GM18867 (cell line): ENCODE measurements around the gene HIP1R.
"Not testable (repeated sequence)": the region's sequence is repeated elsewhere in the genome, so short reads cannot be mapped to it uniquely, and the experiment has no call there.

ENCODE experiments used
- ATAC-seq: cut with Tn5 transposase; IDR thresholded peaks from one replicate; pipeline ENCODE4 v1.9.1; 2021; ENCODE audit warnings: mild to moderate bottlenecking, moderate library complexity; ENCODE audit not compliant: unreplicated experiment

Gene HIP1R, protein sequence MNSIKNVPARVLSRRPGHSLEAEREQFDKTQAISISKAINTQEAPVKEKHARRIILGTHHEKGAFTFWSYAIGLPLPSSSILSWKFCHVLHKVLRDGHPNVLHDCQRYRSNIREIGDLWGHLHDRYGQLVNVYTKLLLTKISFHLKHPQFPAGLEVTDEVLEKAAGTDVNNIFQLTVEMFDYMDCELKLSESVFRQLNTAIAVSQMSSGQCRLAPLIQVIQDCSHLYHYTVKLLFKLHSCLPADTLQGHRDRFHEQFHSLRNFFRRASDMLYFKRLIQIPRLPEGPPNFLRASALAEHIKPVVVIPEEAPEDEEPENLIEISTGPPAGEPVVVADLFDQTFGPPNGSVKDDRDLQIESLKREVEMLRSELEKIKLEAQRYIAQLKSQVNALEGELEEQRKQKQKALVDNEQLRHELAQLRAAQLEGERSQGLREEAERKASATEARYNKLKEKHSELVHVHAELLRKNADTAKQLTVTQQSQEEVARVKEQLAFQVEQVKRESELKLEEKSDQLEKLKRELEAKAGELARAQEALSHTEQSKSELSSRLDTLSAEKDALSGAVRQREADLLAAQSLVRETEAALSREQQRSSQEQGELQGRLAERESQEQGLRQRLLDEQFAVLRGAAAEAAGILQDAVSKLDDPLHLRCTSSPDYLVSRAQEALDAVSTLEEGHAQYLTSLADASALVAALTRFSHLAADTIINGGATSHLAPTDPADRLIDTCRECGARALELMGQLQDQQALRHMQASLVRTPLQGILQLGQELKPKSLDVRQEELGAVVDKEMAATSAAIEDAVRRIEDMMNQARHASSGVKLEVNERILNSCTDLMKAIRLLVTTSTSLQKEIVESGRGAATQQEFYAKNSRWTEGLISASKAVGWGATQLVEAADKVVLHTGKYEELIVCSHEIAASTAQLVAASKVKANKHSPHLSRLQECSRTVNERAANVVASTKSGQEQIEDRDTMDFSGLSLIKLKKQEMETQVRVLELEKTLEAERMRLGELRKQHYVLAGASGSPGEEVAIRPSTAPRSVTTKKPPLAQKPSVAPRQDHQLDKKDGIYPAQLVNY

DNA sequence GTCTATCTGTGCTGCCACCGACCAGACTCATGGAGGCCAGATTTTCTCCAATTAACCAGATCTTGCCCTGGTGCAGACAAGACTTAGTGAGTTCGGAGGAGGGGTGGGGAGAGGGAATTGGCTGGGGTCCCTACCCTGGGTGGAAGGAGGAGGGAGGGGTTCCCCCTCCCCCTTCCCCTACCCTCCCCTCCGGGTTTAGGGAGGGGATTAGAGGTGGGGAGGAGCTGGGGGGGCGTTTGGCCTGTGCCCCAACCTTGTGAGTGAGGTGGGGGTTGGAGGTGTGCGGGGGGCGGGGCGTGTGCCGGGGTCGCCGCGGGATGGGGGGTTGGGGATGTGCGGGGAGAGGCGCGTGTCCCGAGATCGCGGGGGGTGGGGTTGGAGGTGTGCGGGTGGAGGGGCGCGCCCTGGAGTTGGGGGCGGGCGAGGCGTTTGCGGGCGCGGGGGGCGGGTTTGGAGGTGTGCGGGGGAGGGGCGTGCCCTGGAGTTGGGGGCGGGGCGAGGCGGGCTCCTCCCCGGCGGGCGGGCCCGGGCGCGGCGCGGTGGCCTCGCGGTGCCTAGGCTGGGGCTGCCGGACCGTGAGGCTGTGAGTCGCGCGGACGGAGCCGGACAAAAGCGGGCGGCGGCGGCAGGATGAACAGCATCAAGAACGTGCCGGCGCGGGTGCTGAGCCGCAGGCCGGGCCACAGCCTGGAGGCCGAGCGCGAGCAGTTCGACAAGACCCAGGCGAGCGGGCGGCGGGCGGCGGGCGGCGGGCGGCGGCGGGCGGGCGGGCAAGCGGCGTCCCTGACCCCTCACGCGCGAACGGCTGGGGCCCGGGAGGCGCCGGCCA, at the start of gene HIP1R:
HIP1R (plus strand) TSS at position 537 of the 829 bp plus-strand sequence; CDS start at position 631, 94 bp downstream.
- peak; percentile 51 for ATAC-seq

DNA sequence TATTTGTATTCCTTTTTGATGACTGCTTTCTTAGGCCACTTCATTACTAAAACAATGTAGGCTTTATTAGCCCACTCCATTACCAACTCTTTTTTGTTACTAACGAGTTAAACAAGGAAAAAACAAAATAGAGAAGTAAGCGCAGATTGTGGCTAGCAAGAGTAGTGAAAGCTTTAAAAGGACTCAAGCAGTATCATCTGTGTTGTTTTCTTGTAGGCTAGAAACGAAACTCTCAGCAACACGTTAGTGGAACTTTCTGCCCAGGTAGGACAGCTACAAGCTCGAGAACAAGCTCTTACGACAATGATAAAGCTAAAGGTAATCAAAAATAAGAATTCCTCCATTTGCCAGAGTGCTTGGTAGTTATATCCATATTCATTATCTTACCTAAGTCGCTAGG, 49.8 kb upstream of the HIP1R start:
- no peak for ATAC-seq

DNA sequence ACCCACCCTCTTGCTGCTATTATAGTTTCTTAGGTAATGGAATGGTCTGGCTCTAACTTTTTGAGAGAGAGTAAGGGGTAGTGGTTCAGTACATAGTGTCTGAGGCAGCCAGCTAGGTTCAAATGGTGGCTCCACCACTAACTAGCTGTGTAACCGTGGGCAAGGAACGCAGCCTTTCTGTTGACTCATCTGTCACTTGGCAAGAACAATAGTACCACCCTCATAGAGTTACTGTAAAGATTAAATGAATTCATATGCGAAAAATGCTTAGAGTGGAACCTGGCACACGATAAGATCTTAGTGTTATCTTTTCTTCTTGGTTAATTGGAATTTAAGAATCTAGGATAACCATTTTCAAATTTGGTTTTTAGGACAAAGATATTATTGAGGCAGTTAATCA, 46.9 kb upstream of the HIP1R start:
- no peak for ATAC-seq

DNA sequence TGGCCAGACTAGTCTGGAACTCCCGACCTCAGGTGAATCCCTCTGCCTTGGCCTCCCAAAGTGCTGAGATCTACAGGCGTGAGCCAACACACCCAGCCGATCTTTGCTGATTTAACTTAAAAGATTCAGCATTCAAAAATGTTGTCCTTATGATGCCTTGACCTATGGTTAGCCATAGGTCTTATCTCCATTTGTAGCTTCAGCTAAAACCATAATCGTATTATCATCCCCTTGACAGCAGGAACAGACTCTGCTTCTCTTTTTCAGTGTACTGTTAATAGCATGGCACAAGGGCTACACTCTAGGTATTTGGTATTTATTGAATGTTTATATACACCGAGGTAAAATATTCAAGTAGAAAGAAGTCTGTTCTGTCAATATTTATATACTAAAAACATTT, 45.6 kb upstream of the HIP1R start:
- no peak for ATAC-seq

DNA sequence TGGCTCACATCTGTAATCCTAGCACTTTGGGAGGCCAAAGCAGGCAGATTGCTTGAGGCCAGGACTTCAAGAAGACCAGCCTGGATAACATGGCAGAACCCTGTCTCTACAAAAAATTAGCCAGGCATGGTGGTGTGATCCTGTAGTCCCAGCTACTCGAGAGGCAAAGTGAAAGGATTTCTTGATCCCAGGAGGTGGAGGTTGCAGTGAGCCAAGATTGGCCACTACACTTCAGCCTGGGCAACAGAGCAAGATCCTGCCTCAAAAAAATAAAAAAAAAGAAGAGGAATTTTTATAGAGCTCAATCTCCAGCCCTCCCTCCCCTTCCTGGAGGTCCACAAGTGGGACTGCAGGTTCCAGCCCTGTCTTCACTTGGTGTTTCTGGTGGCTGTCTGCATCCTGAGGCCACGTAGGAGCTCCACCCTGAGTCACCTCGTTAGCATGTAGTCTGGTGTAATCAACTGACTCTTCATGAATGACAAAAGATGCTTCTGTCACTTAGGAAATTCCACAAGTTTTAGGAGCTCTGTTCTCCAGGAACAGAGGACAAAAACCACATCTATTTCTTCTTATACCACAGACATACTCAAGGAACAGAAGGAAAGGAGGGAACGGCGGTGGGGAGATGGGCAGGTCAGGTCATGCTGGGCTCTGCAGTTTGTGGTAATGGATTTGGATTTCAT, 44.7 kb upstream of the HIP1R start:
- no peak for ATAC-seq

DNA sequence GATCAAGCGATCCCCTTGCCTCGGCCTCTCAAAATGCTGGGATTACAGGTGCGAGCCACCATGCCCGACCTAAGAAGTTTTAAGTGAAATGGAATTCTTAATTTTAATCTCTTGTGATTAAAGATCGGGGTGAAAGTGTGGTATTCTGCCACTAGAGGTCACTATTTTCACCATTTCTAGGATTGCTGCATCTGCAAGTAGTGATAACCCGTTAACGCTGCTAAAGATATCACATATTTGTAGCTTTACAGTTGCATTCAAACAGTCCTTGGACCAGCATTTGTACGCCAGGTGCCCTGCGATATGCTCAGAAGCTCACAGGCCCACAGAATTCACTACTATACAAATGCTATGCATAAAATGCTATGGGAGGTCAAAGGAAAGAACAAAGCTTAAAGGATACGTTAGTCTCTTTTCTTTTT, 41.6 kb upstream of the HIP1R start:
- ATAC-seq, result no peak

DNA sequence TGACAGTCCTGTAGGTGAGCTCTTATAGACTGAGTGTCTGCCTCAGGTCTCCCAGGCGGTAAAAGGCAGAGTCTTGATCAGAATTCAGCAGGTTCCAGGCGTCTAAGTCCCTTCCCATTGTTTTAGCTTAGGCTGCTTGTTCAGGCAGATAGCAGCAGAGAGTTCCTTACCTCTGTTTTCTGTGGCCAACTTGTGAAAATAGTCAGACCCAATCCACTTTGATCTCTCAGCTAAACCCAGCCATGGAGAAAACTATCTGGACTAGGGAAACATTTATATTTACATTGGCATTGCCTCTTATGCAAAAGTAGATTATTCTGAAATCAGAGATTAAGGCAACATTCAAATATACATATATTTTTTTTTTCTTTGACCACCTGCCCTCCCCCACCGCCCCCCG, 39.5 kb upstream of the HIP1R start:
- no peak for ATAC-seq

DNA sequence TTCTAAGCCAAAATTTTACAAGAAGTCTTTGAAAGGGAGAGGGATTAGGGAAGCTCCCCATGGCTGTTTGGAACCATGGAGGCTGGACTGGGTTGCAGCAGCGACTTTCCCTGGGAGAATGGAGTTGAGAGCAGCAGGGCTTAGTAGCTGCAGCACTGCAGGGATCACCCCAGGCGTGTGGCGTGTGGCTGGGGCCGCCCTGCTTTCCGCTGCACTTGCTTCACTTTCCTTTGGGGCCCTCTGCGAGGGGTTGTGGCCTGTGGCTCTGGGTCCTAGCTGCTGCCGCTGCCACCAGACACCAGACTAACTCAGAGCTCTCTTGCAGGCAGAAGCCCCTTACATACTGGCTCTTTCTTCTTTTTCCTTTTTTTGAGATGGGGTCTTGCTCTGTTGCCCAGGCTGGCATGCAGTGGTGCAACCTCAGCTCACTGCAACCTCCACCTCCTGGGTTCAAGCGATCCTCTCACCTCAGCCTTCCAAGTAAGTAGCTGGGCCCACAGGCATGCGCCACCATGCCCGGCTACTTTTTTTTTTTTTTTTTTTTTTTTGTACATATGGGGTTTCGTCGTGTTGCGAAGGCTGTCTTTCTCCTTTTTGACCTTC, 35.5 kb upstream of the HIP1R start:
- no peak for ATAC-seq

DNA sequence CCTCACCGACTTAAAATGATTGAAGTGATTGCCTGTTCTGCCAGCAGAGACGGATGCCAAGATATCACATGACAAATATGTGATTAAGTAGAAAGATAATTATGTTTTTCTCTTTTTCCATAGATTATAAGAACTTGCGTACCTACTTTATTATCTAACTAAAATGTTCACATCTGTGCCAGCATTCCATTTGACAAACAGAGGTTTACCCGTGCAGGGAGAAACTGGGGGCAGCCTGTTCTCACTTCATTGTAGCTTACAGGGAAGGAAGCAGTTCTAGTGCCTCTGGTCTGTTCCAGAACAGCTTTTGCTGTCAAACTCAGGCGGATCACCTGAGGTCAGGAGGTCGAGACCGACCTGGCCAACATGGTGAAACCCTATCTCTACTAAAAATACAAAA, 31.3 kb upstream of the HIP1R start:
- no peak for ATAC-seq

DNA sequence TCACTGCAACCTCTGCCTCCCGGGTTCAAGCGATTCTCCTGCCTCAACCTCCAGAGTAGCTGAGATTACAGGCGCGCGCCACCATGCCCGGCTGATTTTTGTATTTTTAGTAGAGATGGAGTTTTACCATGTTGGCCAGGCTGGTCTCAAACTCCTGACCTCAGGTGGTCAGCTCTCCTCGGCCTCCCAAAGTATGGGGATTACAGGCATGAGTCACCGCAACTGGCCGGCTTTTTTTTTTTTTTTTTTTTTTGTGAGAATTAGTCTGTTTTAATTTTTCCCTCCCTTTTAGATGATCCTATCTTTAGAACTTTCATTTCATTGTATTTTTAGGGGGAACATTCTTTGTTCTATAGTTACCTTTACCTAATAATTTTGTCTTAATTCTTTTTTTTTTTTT, 30.3 kb upstream of the HIP1R start:
- not testable (repeated sequence) for ATAC-seq

DNA sequence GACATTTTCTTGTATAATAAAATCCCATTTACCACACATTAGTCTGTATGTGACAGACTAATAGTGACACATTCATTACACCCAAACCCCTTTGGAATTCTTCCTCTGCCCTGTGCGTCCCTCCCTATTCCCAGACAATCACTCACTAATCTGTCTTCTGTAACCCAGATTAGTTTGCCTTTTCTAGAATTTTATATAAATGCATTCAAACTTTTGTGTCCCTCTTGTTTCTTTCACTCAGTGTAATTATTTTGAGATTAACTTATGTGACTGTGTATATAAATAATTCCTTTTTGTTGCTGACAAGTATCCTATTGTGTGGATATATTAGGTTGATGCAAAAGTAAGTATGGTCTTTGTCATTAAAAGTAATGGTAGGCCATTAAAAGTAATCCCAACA, 27.6 kb upstream of the HIP1R start:
- no peak for ATAC-seq

DNA sequence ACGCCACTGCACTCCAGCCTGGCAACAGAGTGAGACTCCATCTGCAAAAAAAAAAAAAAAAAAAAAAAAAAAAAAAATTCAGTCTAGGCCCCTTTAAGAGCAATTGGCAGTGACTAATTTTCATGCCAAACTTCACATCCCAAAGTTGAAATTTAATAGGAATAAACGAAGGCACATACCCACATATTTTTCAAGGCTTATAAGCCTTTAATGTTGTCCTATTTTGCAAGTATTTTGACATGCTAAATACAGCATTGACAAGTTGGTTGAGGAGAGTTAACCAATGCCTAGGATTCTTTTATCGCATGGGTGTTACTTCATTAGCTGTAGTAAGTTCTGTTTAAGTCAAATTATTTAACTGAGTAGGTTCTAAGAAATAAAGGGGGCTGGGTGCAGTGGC, 23.5 kb upstream of the HIP1R start:
- no peak for ATAC-seq

DNA sequence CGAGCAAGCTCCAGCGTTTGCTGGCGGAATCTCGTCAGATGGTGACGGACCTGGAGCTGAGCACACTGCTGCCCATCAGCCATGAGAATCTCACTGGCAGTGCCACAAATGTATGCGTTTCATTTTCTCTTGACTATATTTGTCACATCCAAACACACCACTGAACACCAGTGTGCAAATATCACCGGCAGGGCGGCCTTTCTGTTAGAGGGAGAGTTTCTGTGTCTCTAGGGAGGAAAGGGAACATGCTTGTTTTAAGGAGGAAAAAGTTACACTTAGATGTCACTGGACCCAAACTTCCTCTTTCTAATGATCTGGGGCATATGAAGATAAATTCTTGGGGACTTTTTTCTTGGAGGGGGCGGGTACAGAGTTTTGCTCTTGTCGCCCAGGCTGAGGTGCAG, 21.9 kb upstream of the HIP1R start:
- peak; percentile 50 for ATAC-seq

DNA sequence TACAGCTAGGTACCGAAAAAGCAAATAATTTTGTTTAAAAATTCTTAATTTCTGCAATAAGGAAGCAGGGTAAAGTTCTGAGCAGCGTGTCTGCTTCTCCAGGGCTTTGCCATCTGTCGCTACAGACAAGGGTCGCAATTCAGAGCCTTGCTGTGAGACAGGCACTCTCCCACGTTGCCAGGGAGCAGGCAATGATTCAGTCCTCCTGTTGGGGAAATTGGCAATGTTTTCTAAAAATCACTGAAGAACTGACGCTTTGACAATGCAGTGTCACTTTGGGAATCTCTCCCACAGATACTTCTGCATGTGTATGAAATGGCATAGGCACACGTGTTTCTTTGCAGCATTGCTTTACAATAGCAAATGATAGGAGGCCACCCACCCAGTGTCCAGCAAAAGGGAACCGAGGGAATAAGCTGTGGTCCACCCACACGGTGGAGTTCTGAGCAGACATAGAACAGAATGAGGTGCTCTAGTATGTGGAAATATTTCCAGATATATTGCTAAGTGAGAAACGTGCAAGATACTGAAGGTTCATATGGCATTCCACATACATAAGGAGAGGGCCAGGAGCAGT, 16.0 kb upstream of the HIP1R start:
- no peak for ATAC-seq

DNA sequence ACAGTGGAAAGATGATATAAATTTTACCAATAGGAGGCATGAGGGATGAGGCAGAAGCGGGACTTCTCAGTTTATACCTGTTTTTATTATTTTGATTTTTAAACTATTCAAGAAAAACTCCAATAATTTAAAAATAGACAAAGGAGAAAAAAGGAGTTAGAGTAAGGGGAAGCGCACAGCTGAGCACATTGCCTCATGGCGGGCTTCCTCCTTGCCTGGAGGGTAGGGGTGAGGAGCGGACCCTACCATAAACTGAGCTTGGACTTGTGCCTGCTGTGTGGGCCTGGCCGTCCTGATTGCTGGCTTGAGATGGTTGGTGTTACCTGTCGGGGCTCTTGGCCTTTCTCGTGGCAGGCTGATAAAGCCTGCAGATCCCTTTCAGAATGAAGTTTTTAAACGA, 15.1 kb upstream of the HIP1R start:
- ATAC-seq, result no peak

DNA sequence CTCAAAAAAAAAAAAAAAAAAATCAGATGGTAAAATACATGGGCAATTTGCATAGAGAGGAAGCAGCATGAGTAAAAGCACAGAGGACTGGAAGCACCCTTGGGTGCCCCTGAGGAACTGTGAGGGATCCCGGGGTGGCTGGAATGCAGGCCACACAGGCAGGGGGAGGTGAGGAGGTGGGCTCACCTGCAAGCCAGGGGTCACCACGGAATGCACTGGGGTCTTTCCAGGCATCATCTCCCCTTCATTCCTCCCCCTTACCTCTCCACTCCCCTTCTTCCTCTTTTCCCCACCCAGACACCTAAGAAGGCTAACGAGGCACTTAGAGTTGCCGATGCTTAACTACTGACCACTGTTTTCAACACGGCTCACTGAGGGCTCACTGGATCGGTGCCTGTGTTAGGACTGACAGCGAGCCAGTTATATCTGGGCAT, 14.4 kb upstream of the HIP1R start:
- peak; percentile 44 for ATAC-seq

DNA sequence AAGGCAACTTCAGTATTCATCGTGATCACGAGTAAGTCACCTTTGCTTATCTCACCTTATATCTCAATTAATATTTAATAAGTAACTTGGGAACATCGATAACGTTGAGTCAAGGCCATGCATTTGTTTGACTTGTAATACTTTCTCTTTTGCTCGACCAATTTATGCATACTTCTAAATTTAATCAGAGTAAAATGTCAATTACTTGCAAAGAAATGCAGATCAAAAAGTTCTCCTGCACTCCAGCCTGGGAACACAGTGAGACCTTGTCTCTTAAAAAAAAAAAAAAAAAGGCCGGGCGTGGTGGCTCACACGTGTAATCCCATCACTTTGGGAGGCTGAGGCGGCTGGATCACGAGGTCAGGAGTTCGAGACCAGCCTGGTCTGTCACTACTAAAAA, 11.8 kb upstream of the HIP1R start:
- ATAC-seq, result no peak

DNA sequence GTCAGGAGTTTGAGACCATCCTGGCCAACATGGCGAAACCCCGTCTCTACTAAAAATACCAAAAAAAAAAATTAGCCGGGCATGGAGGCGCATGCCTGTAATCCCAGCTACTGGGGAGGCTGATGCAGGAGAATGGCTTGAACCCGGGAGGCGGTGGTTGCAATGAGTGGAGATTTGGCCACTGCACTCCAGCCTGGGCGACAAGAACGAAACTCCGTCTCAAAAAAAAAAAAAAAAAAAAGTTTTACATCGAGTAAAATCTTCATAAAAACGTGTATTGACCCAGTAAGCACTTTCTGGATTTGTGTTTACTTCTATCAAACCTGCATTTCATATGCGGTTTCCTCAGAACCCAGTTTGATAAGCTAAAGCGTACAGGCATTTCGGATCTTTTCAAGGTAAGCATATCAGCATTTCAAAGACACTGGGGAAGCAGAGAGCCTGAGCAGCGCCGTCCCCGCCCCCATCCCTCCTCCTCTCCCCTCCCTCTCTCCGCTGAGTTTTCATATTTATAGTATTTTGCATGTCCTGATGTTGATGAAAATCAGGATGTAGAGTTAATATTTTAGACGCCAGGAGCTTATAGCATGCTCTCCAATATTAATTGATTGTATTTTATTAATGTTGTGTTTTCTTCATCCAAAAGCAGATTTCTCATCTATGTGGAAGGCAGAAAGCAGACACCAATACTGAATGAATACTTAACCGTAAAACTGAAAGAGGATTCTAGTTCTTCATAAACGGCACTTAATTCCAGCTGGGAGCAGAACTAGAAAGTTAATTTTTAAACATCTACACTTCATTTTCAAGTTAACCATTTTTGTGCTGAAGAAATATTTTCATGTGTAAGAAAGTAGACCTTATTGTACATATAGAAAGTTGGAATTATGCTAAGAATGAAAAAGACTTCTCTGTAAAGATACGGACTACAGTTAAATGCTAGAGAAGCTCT, 9.2 kb upstream of the HIP1R start:
- no peak for ATAC-seq
